NCI-H2107 (cell line): ENCODE data around the gene NME1.
"Not testable (repeated sequence)": the region's sequence is repeated elsewhere in the genome, so short reads cannot be mapped to it uniquely, and the experiment has no call there.

Experiments used
- DNase-seq: peaks from one replicate; lab custom pipeline; 2025; lab: John Stamatoyannopoulos, UW

The NME1 gene

GRCh38 chr17:51144266-51145022, 8.9 kb upstream of the NME1 start:
- no peak for DNase-seq

GRCh38 chr17:51147650-51148049, 5.7 kb upstream of the NME1 start:
- no peak for DNase-seq

GRCh38 chr17:51149163-51149562, 4.2 kb upstream of the NME1 start:
- no peak for DNase-seq

GRCh38 chr17:51150932-51151331, 2.4 kb upstream of the NME1 start:
- DNase-seq, result no peak

GRCh38 chr17:51152766-51153209, 571 bp upstream of the NME1 start:
- DNase-seq, result no peak

- DNase-seq, result no peak
These were observed 817 bp downstream of the NME1 start for GRCh38 chr17:51154176-51154575.

- no peak for DNase-seq
These were observed 2.1 kb downstream of the NME1 start for GRCh38 chr17:51155416-51155815.

GRCh38 chr17:51159604-51160003, 6.2 kb downstream of the NME1 start:
- DNase-seq, result no peak

- no peak for DNase-seq
These were observed 8.2 kb downstream of the NME1 start for GRCh38 chr17:51161541-51161940.

- DNase-seq, result no peak
These were observed 11.7 kb downstream of the NME1 start for GRCh38 chr17:51164911-51165679.

- no peak for DNase-seq
These were observed 12.4 kb downstream of the NME1 start for GRCh38 chr17:51165680-51166197.

- DNase-seq, result no peak
These were observed 13.0 kb downstream of the NME1 start, which contains the start of gene NME2 for GRCh38 chr17:51166198-51166986. Gene NME2, plus strand, starts transcription at chr17:51166411. Its CDS starts 420 bp downstream, at chr17:51166831.

- no peak for DNase-seq
These were observed 13.9 kb downstream of the NME1 start for GRCh38 chr17:51166987-51167931.

- DNase-seq, result no peak
These were observed 16.0 kb downstream of the NME1 start for GRCh38 chr17:51169340-51169739.

GRCh38 chr17:51170736-51171135, 17.4 kb downstream of the NME1 start:
- no peak for DNase-seq

- DNase-seq, result not testable (repeated sequence)
These were observed 18.7 kb downstream of the NME1 start for GRCh38 chr17:51172030-51172429.

GRCh38 chr17:51180486-51180885, 27.1 kb downstream of the NME1 start:
- DNase-seq, result no peak

GRCh38 chr17:51184124-51184523, 30.8 kb downstream of the NME1 start:
- DNase-seq, result no peak

GRCh38 chr17:51185763-51186332, 32.5 kb downstream of the NME1 start:
- DNase-seq, result no peak

- DNase-seq, result no peak
These were observed 35.0 kb downstream of the NME1 start for GRCh38 chr17:51188271-51188833.
